Measurements from ENCODE around the gene GLYATL3.

Gene GLYATL3

DNA sequence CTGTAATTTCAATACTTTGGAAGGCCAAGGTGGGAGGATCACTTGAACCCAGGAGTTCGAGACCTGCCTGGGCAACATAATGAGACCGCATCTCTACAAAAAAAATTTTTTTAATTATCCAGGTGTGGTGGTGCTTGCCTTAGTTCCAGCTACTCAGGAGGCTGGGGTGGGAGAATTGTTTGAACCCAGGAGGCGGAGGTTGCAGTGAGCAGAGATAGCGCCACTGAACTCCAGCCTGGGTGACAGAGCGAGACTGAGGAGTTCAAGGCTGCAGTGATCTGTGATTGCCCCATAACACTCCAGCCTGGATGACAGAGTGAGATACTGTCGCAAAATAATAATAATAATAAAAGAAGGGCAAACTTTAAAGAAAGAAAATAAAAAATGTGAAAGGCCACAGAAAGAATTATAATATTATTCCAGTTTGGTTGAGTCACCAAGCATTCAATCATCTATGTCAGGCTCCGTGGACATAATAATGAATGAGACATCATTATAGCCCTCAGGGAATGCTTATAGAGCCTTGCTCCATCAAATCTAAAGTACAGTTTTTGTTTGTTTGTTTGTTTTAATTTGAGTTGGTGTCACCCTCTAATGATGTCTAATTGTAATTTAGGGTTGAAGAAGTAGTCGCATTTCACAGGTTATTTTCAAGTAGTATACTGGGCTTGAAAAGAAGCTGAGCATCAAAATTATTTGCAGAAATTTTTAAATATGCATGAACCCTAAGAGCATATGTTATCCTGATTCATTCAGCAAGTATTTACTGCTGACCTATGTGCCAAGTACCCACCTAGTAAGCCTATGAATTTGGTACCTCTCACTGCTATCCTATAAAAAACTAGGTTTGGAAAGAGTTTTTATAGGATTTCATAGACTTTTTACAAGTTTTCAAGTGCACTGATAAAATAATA is 15.1 kb downstream of the GLYATL3 start:
- no peak for DNase-seq

DNA sequence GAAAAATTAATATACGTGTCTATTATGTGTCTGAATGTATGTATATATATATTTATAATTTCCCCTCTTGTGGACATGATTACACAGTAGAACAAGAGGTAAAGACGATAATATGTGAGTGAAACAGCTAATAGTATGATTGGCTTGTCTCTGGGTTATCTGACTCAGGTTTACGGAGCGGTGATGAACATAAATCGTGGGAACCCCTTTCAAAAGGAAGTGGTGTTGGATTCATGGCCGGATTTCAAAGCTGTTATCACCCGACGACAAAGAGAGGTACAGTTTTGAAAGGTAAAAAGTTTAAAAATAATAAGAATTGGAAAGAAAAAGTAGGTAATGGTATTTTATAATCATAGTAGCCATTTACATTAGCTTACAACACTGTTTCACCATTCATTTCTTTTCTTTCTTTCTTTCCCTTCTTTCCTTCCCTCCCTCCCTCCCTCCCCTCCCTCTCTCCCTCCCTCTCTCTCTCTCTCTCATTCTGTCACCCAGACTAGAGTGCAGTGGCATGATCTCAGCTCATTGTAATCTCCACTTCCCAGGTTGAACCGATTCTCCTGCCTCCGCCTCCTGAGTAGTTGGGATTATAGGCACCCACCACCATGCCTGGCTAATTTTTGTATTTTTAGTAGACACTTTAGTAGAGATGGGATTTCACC is 15.9 kb downstream of the GLYATL3 start:
- DNase-seq = no peak

DNA sequence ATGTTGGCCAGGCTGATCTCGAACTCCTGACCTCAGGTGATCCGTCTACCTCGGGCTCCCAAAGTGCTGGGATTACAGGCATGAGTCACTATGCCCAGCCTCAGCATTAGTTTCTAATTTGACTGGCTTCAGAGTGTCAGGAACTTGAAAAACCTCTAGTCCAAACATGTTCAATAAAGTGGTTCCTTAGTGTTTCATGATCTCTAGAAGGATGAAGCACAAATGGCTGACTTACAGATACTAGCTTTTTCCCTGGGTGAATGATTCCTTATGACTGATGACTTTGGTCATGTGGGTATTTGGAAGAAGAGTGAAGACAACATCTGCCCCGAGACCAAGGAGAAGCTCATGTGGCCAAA is 16.4 kb downstream of the GLYATL3 start:
- no peak for DNase-seq

- no peak for DNase-seq
Measured at GRCh38 chr6:49517919-49518318, 18.2 kb downstream of the GLYATL3 start.

GRCh38 chr6:49519660-49520059 is 19.9 kb downstream of the GLYATL3 start:
- no peak for DNase-seq

- no peak for DNase-seq
Measured at GRCh38 chr6:49522710-49523593, 23.2 kb downstream of the GLYATL3 start.

DNA sequence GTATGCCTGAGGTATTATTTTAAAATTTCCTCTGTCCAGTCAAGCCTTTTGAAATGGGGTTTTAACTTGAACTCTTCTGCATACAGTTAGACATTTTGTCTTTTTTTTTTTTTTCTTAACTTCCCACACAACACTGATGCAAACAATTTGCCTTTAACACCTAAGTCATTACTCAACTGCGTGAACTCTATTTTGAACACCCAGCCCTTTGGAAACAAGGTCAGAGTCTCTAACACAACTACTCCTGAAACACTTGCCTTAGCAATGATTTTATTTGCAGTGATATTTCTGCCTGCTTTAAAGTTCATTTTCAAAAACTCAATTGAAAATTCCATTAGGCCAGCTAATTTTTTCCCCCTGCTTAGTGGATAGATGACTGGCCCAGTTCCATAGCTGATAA is 24.2 kb downstream of the GLYATL3 start:
- DNase-seq = no peak

- no peak for DNase-seq
Measured at GRCh38 chr6:49524541-49524940, 24.8 kb downstream of the GLYATL3 start.

DNA sequence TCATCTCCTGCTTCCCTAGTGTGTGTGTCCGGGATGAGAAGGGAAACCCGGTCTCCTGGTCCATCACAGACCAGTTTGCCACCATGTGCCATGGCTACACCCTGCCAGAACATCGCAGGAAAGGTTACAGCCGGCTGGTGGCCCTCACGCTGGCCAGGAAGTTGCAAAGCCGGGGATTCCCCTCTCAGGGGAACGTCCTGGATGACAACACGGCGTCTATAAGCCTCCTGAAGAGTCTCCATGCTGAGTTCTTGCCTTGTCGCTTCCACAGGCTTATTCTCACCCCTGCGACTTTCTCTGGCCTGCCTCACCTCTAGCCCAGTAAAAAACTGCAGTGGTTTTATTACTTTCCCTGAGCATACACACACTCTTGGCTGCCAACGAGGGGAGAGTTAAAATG is 26.9 kb downstream of the GLYATL3 start:
- no peak for DNase-seq

DNA sequence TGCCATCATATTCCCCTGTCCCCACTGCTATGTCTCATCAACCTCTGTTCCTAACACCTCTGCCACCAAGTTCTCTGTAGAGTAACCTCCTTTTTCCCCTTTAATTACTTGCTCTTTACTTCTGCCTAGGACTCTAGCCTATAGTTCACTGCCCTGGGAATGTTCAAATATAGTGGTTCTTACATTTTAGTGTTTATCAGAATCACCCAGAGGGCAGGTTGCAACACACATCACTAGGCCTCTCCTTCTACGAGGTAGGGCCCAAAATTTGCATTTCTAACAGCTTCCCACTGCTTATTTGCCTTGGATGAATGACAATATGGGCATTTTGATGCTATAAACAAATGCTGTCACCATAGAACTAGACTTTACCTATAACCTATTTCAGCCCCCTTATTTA is 27.6 kb downstream of the GLYATL3 start:
- DNase-seq = no peak

DNA sequence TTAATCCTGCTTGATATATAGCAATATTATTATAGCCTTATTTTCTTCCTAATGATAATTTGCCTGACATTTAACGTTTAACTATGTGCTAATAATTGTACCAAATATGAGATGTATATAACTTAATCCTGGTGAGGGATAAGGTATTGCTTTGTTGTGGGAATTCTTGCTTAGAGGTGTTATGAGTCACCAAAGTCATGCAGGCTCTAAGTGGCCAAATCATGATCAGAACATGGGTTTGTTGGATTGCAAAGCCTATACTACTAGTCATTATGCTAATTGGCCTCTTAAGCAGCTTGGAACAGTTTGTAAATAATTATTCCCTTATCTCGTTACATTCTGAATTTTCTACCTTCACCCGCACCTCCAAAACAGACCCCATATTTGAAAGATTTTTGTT is 28.8 kb downstream of the GLYATL3 start:
- no peak for DNase-seq

- DNase-seq = no peak
Measured at GRCh38 chr6:49530141-49530776, 30.5 kb downstream of the GLYATL3 start.

- no peak for DNase-seq
Measured at GRCh38 chr6:49531774-49532569, 32.2 kb downstream of the GLYATL3 start.

DNA sequence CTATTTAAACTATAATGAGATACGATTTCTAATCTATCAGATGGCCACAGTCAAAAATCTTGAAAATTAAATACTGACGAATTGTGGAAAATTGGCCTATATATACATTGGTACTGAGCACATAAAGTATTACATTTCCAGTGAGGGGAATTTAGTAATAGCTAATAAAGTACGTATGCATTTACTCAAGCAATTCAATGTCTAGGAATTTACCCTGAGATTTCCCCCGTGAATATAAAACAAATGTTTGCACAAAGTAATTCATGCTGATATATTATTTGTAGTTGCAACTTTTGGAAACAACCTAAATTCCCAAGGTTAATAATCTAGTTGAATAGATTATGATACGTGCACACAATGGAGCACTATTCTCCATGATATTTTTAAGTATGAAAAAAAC is 36.1 kb downstream of the GLYATL3 start:
- no peak for DNase-seq

- no peak for DNase-seq
Measured at GRCh38 chr6:49539102-49539501, 39.4 kb downstream of the GLYATL3 start.

DNA sequence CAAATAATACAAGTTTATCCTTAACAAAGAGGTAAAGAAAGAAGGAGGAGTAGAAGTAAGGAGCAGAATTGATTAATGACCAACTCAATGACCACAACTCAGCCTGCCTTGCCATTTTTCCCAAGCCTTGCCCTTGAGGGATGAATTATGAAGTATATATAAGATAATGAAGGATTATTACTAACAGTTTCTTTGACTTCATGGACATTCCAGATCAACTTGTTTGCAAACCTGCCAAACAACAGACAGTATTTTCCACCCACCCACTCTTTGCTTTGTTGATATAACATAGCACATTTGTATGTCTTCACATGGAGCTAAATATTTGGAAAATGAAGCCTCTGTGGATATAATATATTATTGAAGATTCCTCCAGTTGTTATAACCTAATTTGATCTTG is 40.9 kb downstream of the GLYATL3 start:
- DNase-seq = no peak

- DNase-seq = no peak
Measured at GRCh38 chr6:49541210-49541724, 41.5 kb downstream of the GLYATL3 start.

- no peak for DNase-seq
Measured at GRCh38 chr6:49541936-49542335, 42.2 kb downstream of the GLYATL3 start.

GRCh38 chr6:49543087-49543858 is 43.5 kb downstream of the GLYATL3 start:
- DNase-seq = no peak

- DNase-seq = no peak
Measured at GRCh38 chr6:49546331-49546730, 46.6 kb downstream of the GLYATL3 start.

Data from 8988T (cell line).